Peyer's patch (tissue), 4 donors: ENCODE results near the gene WAPL. TPM values are rescaled to one million over a fixed set of nuclear protein-coding genes. Genes with fewer than 3 reads are reported as not detected.

Source experiments
- DNase-seq, 3 donors: peaks; one replicate each; pipeline ENCODE4 v3.0.0-alpha.2; 2017 to 2019
- H3K27ac ChIP-seq, 4 donors: fragments of 200-600 bp; sonication (generic); one replicate each; pipeline ENCODE4 v1.5.1; 2016 to 2019
- H3K27me3 ChIP-seq, 2 donors: fragments of 200-600 bp; sonication (generic); one replicate each; pipeline ENCODE4 v1.5.1; 2019
- H3K36me3 ChIP-seq, 3 donors: fragments of 200-600 bp; sonication (generic); one replicate each; pipeline ENCODE4 v1.5.1; 2016 to 2019
- H3K4me1 ChIP-seq, 4 donors: fragments of 200-600 bp; sonication (generic); one replicate each; pipeline ENCODE4 v1.5.1; 2016 to 2019
- H3K4me3 ChIP-seq, 4 donors: fragments of 200-600 bp; sonication (generic); 1 replicate in 3 of 4; 2 replicates in 1 of 4; pipeline ENCODE4 v1.5.1; 2016 to 2019; ENCODE audit warnings: mild to moderate bottlenecking in 1 of 4
- H3K9me3 ChIP-seq, 4 donors: fragments of 200-600 bp; sonication (generic); one replicate each; pipeline ENCODE4 v1.5.1; 2016 to 2019; ENCODE audit warnings: mild to moderate bottlenecking in 1 of 4
- CTCF ChIP-seq, 6 experiments: fragments of 450-650 bp in 4 of 6; fragments of 200-600 bp in 2 of 6; sonication (generic) in 1 of 6; IDR thresholded peaks; one replicate each; pipeline ENCODE4 v1.5.1; 2017 to 2019; ENCODE audit warnings: antibody characterized with exemption in 6 of 6, mild to moderate bottlenecking in 3 of 6, moderate library complexity in 1 of 6
- POLR2A ChIP-seq, 2 donors: fragments of 450-650 bp; IDR thresholded peaks; one replicate each; pipeline ENCODE4 v1.5.1; 2017; ENCODE audit warnings: antibody characterized with exemption in 2 of 2, mild to moderate bottlenecking in 2 of 2, moderate library complexity in 2 of 2
- total RNA-seq, 4 donors: library from RNA; depleted of rRNA; stranded (reverse); fragments of >200 nt; gene quantifications; one replicate each; pipeline ENCODE4 v1.1.0, GENCODE V29; 2016

WAPL gene
- total RNA-seq, 4 donors from 2014 or later: 32.4 to 49.5 (median 45.1) TPM

GRCh38 chr10:86556532-86556931, 34.9 kb upstream of the WAPL start:
- Histone ChIP-seq H3K27me3 (no peaks in the 10 kb centered on the region), H3K36me3 (no peaks in the 10 kb centered on the region), H3K27ac (no peak overlapping the region), H3K9me3 (no peaks in the 10 kb centered on the region), H3K4me3 (no peak overlapping the region), H3K4me1 (no peaks in the 10 kb centered on the region)
- DNase-seq: no peak
- TF ChIP-seq POLR2A (IDR thresholded peaks at IDR 0.05) (no peak), CTCF (IDR thresholded peaks at IDR 0.05) (no peak)

- TF ChIP-seq POLR2A (IDR thresholded peaks at IDR 0.05): no peak
- TF ChIP-seq CTCF (IDR thresholded peaks at IDR 0.05): no peak
- Histone ChIP-seq H3K27me3 (no peaks in the 10 kb centered on the region), H3K27ac (no peak overlapping the region), H3K9me3 (no peaks in the 10 kb centered on the region), H3K36me3 (no peaks in the 10 kb centered on the region), H3K4me3 (no peak overlapping the region), H3K4me1 (no peaks in the 10 kb centered on the region)
- DNase-seq: no peak
These were observed 32.0 kb upstream of the WAPL start for GRCh38 chr10:86553639-86554038.

GRCh38 chr10:86553213-86553612, 31.6 kb upstream of the WAPL start:
- Histone ChIP-seq H3K4me1 (no peaks in the 10 kb centered on the region), H3K9me3 (no peaks in the 10 kb centered on the region), H3K36me3 (no peaks in the 10 kb centered on the region), H3K27ac (no peak overlapping the region), H3K27me3 (no peaks in the 10 kb centered on the region), H3K4me3 (no peak overlapping the region)
- no peak for DNase-seq
- TF ChIP-seq CTCF (IDR thresholded peaks at IDR 0.05): no peak
- no peak for TF ChIP-seq POLR2A (IDR thresholded peaks at IDR 0.05)

- Histone ChIP-seq H3K27ac (no peak overlapping the region), H3K4me1 (no peaks in the 10 kb centered on the region), H3K4me3 (no peak overlapping the region), H3K36me3 (no peaks in the 10 kb centered on the region), H3K9me3 (no peaks in the 10 kb centered on the region), H3K27me3 (no peaks in the 10 kb centered on the region)
- DNase-seq: no peak
- TF ChIP-seq CTCF (IDR thresholded peaks at IDR 0.05) (no peak), POLR2A (IDR thresholded peaks at IDR 0.05) (no peak)
These were observed 25.7 kb upstream of the WAPL start for GRCh38 chr10:86547296-86547695.

GRCh38 chr10:86545101-86545500, 23.5 kb upstream of the WAPL start:
- TF ChIP-seq CTCF (IDR thresholded peaks at IDR 0.05) (no peak), POLR2A (IDR thresholded peaks at IDR 0.05) (no peak)
- DNase-seq: no peak
- no peak overlapping the region for H3K27ac ChIP-seq
- H3K36me3 ChIP-seq: no peaks in the 10 kb centered on the region
- no peaks in the 10 kb centered on the region for H3K9me3 ChIP-seq
- no peak overlapping the region for H3K4me3 ChIP-seq
- no peaks in the 10 kb centered on the region for H3K4me1 ChIP-seq
- no peaks in the 10 kb centered on the region for H3K27me3 ChIP-seq

- TF ChIP-seq CTCF (IDR thresholded peaks at IDR 0.05): no peak
- TF ChIP-seq POLR2A (IDR thresholded peaks at IDR 0.05): no peak
- no peaks in the 10 kb centered on the region for H3K36me3 ChIP-seq
- H3K9me3 ChIP-seq: no peaks in the 10 kb centered on the region
- peaks cover 0 to 4% (median 0%) of the 10 kb centered on the region in 4 donors for H3K4me1 ChIP-seq
- H3K27ac ChIP-seq: no peak overlapping the region
- H3K4me3 ChIP-seq: no peak overlapping the region
- no peak for DNase-seq
- no peaks in the 10 kb centered on the region for H3K27me3 ChIP-seq
These were observed 18.4 kb upstream of the WAPL start for GRCh38 chr10:86540016-86540415.
